T-helper 2 cell (primary cell): Measurements from ENCODE around the gene SEMA4D.

Source experiments
- DNase-seq, 5 experiments: peaks; one replicate each; pipeline versions ENCODE4 v3.0.0 to v3.0.0-alpha.2; 2012 to 2022

The SEMA4D gene

GRCh38 chr9:89410641-89411350 lies 87.1 kb downstream of the SEMA4D start:
- peak in 2 of 5 experiments; percentile 52 to 77 for DNase-seq

- peak in 1 of 5 experiments; percentile 67 for DNase-seq
Observed at GRCh38 chr9:89410022-89410421, 87.9 kb downstream of the SEMA4D start.

DNA sequence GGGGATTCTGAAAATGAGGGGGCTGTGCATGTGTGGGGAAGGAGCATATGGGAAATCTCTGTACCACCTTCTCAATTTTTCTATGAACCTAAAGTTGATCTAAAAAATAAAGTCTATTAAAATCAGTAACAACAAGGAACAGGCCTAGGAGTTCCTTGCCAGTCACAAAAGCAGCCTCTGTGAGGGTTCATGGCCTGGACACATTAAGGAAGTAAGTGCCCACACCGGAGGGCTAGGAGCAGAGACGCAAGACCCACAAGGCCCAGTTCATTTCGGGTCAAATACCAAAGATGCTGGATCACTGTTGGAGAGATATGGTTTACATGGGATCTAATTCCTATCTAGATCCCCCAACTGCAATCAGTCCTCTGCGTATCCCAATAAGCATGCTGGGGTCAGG lies 88.4 kb downstream of the SEMA4D start:
- no peak for DNase-seq

DNA sequence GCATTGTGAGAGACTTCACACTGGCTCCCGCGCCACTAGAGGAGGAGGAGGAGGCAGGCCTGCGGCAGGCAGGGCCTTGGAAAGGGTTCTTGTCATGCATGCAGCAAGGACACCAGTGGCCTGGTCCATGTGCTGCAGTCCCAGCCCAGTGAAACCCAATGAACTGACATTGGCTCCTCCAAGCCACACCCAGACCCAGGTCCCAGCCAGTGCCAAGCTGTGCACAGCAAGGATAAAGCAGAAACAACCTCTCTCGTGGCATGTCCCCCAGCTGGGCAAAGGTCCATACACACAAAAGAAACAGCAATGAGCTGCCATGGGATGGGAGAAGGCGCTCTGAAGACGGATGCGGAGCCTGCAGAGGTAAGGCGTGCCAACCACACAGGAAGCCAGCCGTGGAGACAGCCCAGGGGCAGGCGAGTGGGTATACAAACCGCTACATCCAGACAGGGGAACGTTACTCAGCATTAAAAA lies 89.2 kb downstream of the SEMA4D start:
- peak; percentile 34 to 94 (median 68) for DNase-seq

DNA sequence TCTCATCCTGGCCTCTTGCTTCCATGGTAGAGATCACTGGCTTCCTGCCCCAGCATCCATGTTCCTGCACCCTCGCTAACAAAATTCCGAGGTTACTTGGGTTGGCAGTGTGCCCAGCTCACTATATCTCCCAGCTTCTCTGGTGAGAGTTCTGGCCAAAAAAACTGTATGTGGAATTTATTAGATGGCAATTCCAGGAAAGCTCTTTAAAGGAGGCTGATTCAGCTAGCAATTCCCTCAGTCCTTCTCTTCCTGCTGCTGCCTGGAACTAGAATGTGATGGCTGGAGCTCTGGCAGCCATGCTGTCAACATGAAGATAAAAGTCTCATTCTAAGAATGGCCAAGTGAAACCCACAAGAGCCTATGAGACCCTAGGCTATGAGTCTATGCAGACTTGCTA lies 90.8 kb downstream of the SEMA4D start:
- no peak for DNase-seq

DNA sequence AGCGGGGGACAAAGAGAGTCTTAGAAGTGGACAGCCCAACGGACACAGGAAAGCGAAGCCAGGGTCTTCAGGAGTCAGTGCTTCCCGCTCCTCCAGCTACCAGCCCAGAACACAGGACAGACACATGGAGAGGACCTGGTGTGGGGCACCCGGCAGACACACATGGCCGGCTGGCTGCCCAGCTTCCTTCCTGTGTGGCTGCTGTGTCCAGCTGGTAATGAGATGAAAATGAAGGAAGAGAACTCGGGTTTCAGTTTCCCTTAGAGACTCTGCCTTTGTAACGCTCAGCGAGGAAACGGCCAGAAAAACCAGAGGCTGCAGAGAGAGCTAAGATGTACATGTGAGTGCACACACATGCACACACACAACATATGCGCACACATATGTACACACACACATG lies 92.1 kb downstream of the SEMA4D start:
- no peak for DNase-seq

- DNase-seq: no peak
Observed at GRCh38 chr9:89404074-89404473, 93.8 kb downstream of the SEMA4D start.

GRCh38 chr9:89402695-89403427 lies 95.1 kb downstream of the SEMA4D start:
- DNase-seq: no peak

DNA sequence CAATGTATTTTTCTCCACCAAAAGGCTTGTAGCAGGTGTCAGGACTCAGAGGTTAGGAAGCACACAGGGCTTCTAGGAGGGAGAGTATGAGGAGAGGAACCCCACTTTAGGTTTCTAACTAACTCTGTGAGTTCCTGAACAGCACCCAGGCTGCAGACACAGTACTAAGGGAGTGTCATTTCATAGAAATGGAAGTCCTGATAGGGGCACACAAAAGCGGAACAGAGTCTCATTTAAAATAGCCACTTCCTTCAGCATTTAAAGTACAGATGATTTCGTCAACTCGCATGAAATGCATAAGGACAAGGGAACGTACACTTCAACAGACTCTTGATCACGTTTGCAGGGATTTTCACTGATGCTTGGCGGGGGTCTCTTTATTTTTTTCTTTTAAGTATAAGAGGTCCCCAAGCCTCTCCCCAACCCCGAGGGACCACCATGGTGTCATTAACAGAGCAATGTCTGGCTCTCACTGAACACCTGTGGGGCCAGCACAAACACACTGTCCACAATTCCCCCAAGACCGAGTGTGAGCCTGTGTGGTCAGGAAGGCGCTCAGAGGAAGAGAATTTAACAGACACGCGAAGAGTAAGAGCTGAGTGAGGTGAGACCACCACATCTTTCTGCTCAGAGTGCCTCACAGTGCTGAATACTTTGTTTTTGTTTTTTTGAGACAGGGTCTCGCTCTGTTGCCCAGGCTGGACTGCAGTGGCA lies 97.4 kb downstream of the SEMA4D start:
- DNase-seq: no peak

GRCh38 chr9:89398621-89399020 lies 99.3 kb downstream of the SEMA4D start:
- no peak for DNase-seq

DNA sequence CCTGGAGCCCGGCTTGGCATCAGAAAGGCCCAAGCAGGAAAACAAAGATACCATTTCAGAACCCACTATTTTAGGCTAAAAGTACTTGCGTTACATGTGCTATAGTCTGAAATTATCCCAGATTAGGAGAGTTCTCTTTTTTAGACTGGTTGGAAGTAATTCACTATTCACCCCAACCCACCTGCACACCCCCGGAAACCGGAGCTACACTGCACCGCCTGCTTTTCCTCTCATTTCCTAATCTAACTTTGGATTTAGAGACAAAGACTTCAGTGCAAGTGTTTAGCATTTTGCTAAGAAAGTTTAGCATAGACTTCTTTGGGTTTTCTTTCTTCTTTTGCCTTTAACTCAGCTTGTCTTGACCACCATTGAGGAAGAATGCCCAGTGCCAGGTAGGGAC lies 100.4 kb downstream of the SEMA4D start:
- no peak for DNase-seq

DNA sequence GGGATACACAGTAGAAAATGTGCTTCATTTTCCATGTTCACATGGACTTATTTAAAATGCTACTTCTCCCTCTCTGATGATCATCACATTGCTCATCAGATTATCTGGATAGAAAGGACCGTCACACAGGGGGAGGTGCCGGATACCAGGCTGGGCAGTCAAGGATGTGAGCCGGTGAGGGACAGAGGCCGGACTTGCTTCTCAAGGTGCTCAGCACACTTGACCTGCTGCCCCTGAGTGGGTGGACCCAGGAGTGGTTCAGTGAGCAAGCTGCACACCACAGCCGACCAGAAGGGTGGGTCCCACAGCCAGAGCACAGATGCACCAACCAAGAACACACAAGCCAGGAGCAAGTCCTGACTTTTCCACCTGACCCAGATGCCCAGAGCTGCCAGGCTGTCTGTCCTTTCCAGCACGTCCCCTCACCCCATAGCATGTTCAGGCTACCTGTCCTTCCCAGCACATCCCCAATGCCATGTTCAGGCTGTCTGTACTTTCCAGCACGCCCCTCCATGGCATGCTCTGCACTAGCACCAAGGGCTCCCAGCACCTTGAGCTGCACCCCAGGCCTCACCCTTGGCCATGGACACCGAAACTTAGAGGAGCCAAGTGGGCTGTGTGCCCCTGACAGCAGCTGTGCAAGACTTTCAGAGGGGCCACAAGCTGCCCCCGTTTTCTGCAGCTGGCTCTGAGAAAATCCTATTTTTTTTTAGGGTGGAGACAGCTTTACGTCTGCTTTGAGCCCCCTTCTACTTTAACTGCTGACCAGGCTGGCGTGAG lies 101.8 kb downstream of the SEMA4D start:
- no peak for DNase-seq

DNA sequence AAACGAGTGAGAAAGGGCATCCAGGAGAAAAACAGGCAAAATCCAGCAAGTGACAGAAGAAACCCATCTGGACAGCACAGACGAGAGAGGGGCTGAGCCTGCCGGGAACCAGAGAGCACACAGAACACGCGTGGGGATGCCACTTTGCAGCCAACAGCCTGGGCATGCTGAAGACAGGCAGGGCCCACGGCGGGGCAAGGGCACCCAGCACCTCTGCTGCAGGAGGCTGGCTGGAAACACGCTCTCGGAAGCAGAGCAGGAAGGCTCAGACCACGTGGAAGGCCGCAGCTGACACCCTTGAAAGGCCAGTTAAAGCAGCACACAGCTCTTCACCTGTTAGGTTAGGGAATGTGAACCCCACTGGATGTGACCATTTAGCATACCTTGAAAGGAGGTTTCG lies 103.5 kb downstream of the SEMA4D start:
- DNase-seq: no peak

DNA sequence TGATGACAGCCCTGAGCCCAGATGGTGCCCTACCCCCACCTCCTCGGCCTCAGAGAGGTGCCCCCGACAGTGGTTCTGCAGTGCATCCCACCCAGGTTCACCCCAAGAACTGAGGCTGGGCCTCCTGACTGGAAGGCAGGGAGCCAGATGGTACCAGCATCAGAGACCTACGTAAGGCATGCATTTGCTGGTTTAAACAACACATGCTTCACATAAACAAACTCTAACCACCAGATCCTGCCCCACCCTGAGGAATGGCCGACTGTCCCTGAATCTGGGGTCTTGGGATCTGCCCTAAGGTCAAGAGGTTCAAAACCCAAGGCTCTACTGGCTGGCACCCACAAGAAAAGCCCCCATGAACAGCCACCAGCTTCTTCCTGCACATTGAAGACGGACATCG lies 106.3 kb downstream of the SEMA4D start:
- no peak for DNase-seq

- no peak for DNase-seq
Observed at GRCh38 chr9:89390578-89391116, 107.3 kb downstream of the SEMA4D start.

GRCh38 chr9:89390068-89390555 lies 107.8 kb downstream of the SEMA4D start:
- no peak for DNase-seq

GRCh38 chr9:89388868-89389177 lies 109.1 kb downstream of the SEMA4D start:
- no peak for DNase-seq

- no peak for DNase-seq
Observed at GRCh38 chr9:89388084-89388867, 109.6 kb downstream of the SEMA4D start.

DNA sequence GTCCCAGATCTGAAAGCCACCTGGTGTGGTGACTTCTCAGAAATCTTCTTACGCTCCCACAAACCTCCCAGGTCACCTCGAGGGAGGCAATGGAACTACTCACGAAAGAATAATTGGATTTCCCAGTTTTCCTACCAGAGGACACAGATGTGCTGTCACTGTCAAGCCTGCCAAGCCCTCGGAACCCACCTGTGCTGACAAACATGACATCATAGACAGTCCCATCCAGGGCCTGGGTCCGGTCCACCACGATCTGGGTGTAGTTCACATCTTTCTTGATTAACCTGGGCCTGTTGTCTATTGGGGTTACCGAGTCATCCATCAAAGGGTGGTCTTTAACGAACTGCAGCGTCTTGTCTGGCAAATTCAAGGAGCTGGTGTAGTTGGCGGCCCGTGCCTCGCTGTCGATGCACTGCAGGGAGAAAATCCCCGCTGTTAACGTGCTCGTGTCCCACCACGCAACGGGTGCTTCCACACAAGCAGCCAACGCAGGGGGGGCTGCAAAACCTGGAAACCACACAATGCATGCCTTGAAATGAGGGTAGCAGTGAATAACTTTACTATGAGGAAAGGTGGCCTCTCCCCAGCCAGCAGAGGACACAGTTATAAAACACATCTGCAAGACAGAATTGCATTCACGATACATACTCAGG lies 110.6 kb downstream of the SEMA4D start:
- no peak for DNase-seq

DNA sequence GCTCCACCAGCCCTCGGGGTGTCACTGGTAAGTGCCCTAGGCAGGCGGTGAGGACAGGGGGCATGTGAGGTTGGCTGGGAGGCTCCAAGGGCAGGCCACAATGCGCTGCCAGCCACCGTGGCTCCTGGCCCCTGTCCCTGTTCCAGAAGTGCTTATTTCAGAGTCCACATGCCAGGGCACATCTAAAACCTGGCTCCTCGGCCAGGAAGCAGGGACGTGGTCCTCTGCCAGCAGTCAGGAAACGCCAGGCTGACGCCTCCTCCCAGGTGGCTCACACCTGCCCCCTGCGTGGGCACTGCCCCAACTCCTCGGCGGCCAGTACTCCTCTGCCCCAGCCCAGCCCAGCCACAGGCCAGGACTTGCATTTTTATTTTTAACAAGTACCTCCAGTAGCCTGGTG lies 111.1 kb downstream of the SEMA4D start:
- DNase-seq: no peak

DNA sequence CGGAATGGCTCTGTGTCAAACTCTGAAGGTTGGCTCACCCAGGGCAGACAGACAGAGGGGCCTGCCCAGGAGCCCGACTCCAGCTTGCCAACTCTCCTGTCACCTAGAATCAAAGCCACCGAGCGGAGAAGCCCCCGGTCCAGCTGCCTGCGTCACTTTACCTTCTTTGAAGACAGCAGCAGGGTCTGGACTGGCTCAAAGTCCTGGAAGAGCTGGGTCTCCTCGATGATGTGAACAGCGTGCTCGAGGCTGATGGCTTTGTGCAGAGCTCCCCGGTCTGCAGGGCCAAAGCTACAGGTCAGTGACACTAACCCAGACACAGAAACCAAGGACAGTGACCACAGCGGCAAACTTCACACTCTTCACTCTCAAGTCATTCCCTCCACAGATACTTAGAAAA lies 111.7 kb downstream of the SEMA4D start:
- DNase-seq: no peak
